IPS-20b (cell line): ENCODE results near the gene SIL1.
"Not testable (repeated sequence)": the region's sequence is repeated elsewhere in the genome, so short reads cannot be mapped to it uniquely, and the experiment has no call there.

ENCODE experiments used
- H3K27ac ChIP-seq: one replicate; pipeline ENCODE4 v1.5.1; 2013; ENCODE audit warnings: low read length
- H3K27me3 ChIP-seq: 2 replicates; pipeline ENCODE4 v1.6.1; 2013; ENCODE audit warnings: mild to moderate bottlenecking, low read length, inconsistent platforms; ENCODE audit not compliant: insufficient read depth
- H3K36me3 ChIP-seq: 2 replicates; pipeline ENCODE4 v1.6.1; 2013; ENCODE audit warnings: low read depth, mild to moderate bottlenecking, inconsistent platforms, low read length, moderate library complexity; ENCODE audit not compliant: insufficient read depth
- H3K4me1 ChIP-seq: 2 replicates; pipeline ENCODE4 v1.6.1; 2013; ENCODE audit warnings: mild to moderate bottlenecking, control low read depth, inconsistent platforms, low read length, moderate library complexity; ENCODE audit not compliant: insufficient read depth
- H3K4me3 ChIP-seq: 2 replicates; pipeline ENCODE4 v1.5.1; 2013; ENCODE audit warnings: mild to moderate bottlenecking, low read length, inconsistent platforms
- H3K9ac ChIP-seq: 2 replicates; pipeline ENCODE4 v1.6.1; 2013; ENCODE audit warnings: low read depth, mild to moderate bottlenecking, inconsistent platforms, low read length, moderate library complexity
- H3K9me3 ChIP-seq: 2 replicates; pipeline ENCODE4 v1.6.1; 2013; ENCODE audit warnings: mild to moderate bottlenecking, low read depth, low read length, inconsistent platforms; ENCODE audit not compliant: insufficient read depth

SIL1 gene

DNA sequence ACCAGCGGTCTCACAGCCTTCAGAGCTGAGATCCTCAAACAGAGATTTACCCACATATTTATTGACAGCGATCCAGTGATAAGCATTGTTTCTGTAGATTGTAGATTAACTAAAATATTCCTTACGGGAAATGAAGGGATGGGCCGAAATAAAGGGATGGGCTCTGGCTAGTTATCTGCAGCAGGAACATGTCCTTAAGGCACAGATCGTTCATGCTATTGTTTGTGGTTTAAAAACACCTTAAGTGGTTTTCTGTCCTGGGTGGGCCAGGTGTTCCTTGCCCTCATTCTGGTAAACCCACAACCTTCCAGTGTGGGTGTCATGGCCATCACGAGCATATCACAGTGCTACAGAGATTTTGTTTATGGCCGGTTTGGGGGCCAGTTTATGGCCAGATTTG lies 19.9 kb upstream of the SIL1 start:
- not testable (repeated sequence) for H3K27ac ChIP-seq, H3K4me3 ChIP-seq, H3K27me3 ChIP-seq, H3K36me3 ChIP-seq, H3K4me1 ChIP-seq, H3K9me3 ChIP-seq, H3K9ac ChIP-seq

GRCh38 chr5:139215107-139215975 lies 17.2 kb upstream of the SIL1 start:
- H3K27ac ChIP-seq = no peak overlapping the region
- no peaks in the 10 kb centered on the region for H3K27me3 ChIP-seq
- H3K4me3 ChIP-seq = no peak overlapping the region
- no peaks in the 10 kb centered on the region for H3K9me3 ChIP-seq
- H3K9ac ChIP-seq = no peak overlapping the region
- H3K4me1 ChIP-seq = 0 out of 2 replicates have a peak, but pooled peaks cover 3% of the 10 kb centered on the region
- no peaks in the 10 kb centered on the region for H3K36me3 ChIP-seq

- Histone ChIP-seq H3K9me3 (no peaks in the 10 kb centered on the region), H3K4me3 (no peak overlapping the region), H3K9ac (no peak overlapping the region), H3K36me3 (no peaks in the 10 kb centered on the region), H3K27me3 (no peaks in the 10 kb centered on the region), H3K27ac (no peak overlapping the region), H3K4me1 (0 out of 2 replicates have a peak, but pooled peaks cover 3% of the 10 kb centered on the region)
These were observed 16.5 kb upstream of the SIL1 start for GRCh38 chr5:139214646-139215045.

DNA sequence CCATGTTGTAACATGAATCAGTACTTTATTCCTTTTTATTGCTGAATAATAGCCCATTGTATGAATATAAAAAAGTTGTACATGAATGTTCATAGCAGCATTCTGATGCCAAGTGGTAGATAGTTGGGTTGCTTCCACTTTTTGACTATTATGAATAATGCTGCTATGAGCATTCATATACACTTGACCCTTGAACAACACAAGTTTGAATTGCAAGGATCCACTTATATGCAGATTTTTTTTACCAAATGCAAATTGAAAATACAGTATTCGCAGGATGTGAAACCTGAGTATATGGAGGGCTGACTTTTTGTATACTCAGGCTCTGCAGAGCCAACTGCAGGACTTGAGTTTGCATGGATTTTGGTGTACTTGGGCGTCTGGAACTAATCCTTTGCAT lies 14.7 kb upstream of the SIL1 start:
- H3K36me3 ChIP-seq = no peaks in the 10 kb centered on the region
- H3K4me1 ChIP-seq = 0 out of 2 replicates have a peak, but pooled peaks cover 3% of the 10 kb centered on the region
- no peak overlapping the region for H3K9ac ChIP-seq
- no peak overlapping the region for H3K27ac ChIP-seq
- no peaks in the 10 kb centered on the region for H3K9me3 ChIP-seq
- H3K27me3 ChIP-seq = no peaks in the 10 kb centered on the region
- H3K4me3 ChIP-seq = no peak overlapping the region

DNA sequence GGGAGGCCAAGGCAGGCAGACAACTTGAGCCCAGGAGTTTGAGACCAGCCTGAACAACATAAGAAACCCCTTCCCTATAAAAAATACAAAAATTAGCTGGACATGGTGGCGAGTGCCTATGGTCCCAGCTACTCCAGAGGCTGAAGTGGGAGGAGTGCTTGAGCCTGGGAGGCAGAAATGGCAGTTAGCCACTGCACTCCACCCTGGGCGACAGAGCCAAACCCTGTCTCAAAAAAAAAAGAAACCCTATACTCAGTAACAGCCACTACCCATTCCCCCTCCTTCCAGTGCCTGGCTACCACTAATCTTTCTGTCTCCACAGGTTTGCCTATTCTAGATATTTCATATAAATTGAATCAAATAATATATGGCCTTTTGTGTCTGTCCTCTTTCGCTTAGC lies 14.3 kb upstream of the SIL1 start:
- H3K36me3 ChIP-seq = no peaks in the 10 kb centered on the region
- H3K4me3 ChIP-seq = no peak overlapping the region
- H3K4me1 ChIP-seq = 0 out of 2 replicates have a peak, but pooled peaks cover 3% of the 10 kb centered on the region
- H3K9me3 ChIP-seq = no peaks in the 10 kb centered on the region
- no peaks in the 10 kb centered on the region for H3K27me3 ChIP-seq
- H3K27ac ChIP-seq = no peak overlapping the region
- H3K9ac ChIP-seq = no peak overlapping the region

- H3K9me3 ChIP-seq = no peaks in the 10 kb centered on the region
- H3K27me3 ChIP-seq = no peaks in the 10 kb centered on the region
- no peak overlapping the region for H3K27ac ChIP-seq
- no peak overlapping the region for H3K9ac ChIP-seq
- 0 out of 2 replicates have a peak, but pooled peaks cover 3% of the 10 kb centered on the region for H3K4me1 ChIP-seq
- H3K36me3 ChIP-seq = no peaks in the 10 kb centered on the region
- H3K4me3 ChIP-seq = no peak overlapping the region
These were observed 12.4 kb upstream of the SIL1 start for GRCh38 chr5:139210585-139210984.

DNA sequence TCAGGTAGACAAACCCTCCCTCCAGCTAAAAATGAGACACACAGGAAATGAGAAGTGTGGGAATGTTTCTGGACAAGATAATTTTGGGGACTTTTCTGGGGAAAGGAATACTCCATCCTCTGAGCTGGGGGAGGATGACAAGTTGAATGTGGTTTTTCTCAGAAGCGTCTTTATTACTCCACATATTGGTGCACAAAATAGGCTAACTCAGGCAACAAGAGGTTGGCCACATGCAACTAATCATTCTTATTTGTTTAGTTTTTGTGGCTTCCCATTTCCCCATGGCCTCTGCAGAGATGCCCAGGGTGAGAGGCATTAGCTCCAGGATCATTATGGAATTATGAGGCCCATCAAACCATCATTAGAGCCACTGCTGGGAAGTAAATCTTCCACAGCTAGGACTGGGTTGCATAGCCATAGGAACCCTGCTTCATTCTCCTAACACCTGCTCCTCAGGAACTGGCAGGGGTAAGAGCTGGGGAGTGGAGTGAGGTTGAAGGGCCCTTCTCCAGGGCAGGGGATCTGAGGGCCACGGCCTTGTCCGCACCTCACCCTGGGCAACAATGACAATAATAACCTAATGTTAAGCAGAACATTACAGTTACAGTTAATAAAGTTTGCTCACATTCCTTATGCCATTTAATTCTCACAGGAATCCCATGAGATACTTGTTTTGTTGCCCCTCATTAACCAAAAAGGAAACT lies 9.3 kb upstream of the SIL1 start:
- Histone ChIP-seq H3K27ac (no peak overlapping the region), H3K9me3 (no peaks in the 10 kb centered on the region), H3K27me3 (no peaks in the 10 kb centered on the region), H3K9ac (no peak overlapping the region), H3K36me3 (no peaks in the 10 kb centered on the region), H3K4me1 (0 out of 2 replicates have a peak, but pooled peaks cover 3% of the 10 kb centered on the region), H3K4me3 (no peak overlapping the region)

DNA sequence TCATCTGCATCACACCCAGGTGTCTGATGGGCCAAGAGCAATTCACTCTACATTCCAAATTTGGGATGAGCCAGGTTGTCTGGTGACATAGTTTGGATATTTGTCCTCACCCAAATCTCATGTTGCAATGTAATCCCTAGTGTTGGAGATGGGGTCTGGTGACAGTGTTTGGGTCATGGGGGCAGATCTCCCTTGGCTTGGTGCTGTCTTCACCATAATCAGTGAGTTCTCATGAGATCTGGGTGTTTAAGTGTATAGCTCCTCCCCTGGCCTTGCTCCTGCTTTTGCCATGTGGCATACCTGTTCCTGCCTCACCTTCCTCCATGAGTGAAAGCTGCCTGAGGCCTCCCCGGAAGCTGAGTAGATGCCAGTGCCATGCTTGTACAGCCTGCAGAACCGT lies 7.4 kb upstream of the SIL1 start:
- Histone ChIP-seq H3K9ac (no peak overlapping the region), H3K36me3 (no peaks in the 10 kb centered on the region), H3K4me3 (no peak overlapping the region), H3K4me1 (no peaks in the 10 kb centered on the region), H3K27ac (no peak overlapping the region), H3K9me3 (no peaks in the 10 kb centered on the region), H3K27me3 (no peaks in the 10 kb centered on the region)

DNA sequence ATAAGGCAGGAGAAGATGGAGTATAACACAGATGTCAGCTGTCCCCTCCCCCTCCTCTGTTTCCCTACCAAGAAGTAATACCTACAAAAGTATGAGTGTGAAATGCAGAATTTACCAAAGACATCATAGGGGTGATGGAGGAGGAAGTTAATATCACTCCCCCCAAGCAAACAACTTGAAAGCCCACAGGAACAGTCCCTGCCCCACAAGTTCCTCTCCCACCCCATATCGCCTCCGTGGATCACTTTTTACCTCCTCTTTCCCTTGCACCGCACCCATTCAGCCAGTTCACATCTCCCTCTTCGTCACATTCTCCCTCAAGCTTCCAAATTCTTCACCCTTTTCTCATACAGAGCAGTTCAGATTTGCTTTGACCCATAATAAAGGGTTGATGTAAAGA lies 7.0 kb upstream of the SIL1 start:
- no peaks in the 10 kb centered on the region for H3K4me1 ChIP-seq
- H3K27me3 ChIP-seq = no peaks in the 10 kb centered on the region
- no peaks in the 10 kb centered on the region for H3K9me3 ChIP-seq
- no peak overlapping the region for H3K4me3 ChIP-seq
- H3K36me3 ChIP-seq = no peaks in the 10 kb centered on the region
- H3K9ac ChIP-seq = no peak overlapping the region
- H3K27ac ChIP-seq = no peak overlapping the region

DNA sequence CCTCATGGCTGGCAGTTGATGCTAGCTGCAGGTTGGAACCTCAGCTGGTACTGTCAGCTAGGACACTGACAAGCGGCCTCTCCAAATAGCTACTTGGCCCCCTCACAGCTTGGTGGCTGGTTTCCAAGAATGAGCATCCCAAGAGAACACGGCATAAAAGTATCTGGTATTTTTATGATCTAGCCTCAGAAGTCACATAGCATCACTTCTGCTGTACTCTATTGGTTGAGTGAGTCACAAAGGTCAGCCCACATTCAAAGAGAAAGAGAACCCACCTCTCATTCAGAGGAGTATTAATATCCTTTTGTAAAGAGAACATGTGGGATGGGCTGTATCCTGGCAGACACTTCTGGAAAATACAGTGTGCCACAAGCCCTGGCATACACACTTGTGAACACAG lies 6.0 kb upstream of the SIL1 start:
- H3K9me3 ChIP-seq = no peaks in the 10 kb centered on the region
- no peaks in the 10 kb centered on the region for H3K36me3 ChIP-seq
- no peak overlapping the region for H3K4me3 ChIP-seq

GRCh38 chr5:139199321-139199720 lies 1.2 kb upstream of the SIL1 start:
- Histone ChIP-seq H3K9ac (no peak overlapping the region), H3K27me3 (no peaks in the 10 kb centered on the region), H3K27ac (no peak overlapping the region)

More for the DNA sequence above, 6.0 kb upstream of the SIL1 start:
- no peak overlapping the region for H3K9ac ChIP-seq
- no peak overlapping the region for H3K27ac ChIP-seq
- no peaks in the 10 kb centered on the region for H3K4me1 ChIP-seq
- no peaks in the 10 kb centered on the region for H3K27me3 ChIP-seq

More at GRCh38 chr5:139199321-139199720, 1.2 kb upstream of the SIL1 start:
- Histone ChIP-seq H3K36me3 (no peaks in the 10 kb centered on the region), H3K9me3 (no peaks in the 10 kb centered on the region), H3K4me1 (peaks cover 4% of the 10 kb centered on the region; the same call in 1 of the 2 replicates), H3K4me3 (no peak overlapping the region)
